H1 (cell line): Measurements from ENCODE around the gene STX18. TPM values are rescaled to one million over a fixed set of nuclear protein-coding genes. Genes with fewer than 3 reads are reported as not detected.

Experiments
- CHD7 ChIP-seq: fragments of 300-600 bp; sonication (generic); IDR thresholded peaks from 2 replicates; pipeline ENCODE4 v1.7.1; 2012; ENCODE audit warnings: low read length, moderate library complexity, mild to moderate bottlenecking, inconsistent platforms; ENCODE audit not compliant: insufficient replicate concordance
- EZH2 ChIP-seq: fragments of 200-600 bp; sonication (generic); IDR thresholded peaks from 2 replicates; pipeline ENCODE4 v1.7.1; 2012; ENCODE audit warnings: low read depth, mild to moderate bottlenecking, moderate library complexity, low read length, inconsistent platforms; ENCODE audit not compliant: severe bottlenecking
- SP4 ChIP-seq: IDR thresholded peaks from 2 replicates; pipeline ENCODE4 v1.6.1; 2012; ENCODE audit warnings: low read length, inconsistent platforms
- SUZ12 ChIP-seq: fragments of 200-600 bp; sonication (generic); IDR thresholded peaks from 2 replicates; pipeline ENCODE4 v1.6.1; 2012; ENCODE audit warnings: mild to moderate bottlenecking, inconsistent platforms, low read length, moderate library complexity, mixed read lengths
- polyA plus RNA-seq, 7 experiments: library from polyadenylated mRNA; depleted of rRNA in 3 of 7; stranded (reverse) in 5 of 7; unstranded in 2 of 7; fragments of >200 nt in 5 of 7; fragments of 200-250 nt in 2 of 7; gene quantifications; 1 replicate in 5 of 7; 2 replicates in 1 of 7; 4 replicates in 1 of 7; pipeline versions ENCODE4 v1.2.1 to v1.2.3, GENCODE V29; 2011 to 2013; ENCODE audit warnings: missing spikeins in 2 of 7, mixed read lengths in 2 of 7
- total RNA-seq: library from RNA; stranded (reverse); fragmentation: NEBNext Ultra II Directional; extraction: Animal tissue kit (Norgen Biotek cat#: 25700); gene quantifications from 2 replicates; pipeline ENCODE4 v1.2.1, GENCODE V29; 2021

The STX18 gene
- total and polyA plus RNA-seq, 2 of the 8 experiments (the other 6 are each of a cell fraction or from before 2014, with no cell fraction given): 14.6 to 18.3 TPM

GRCh38 chr4:4533461-4534169 lies 8.2 kb downstream of the STX18 start (continued):
- no peak for TF ChIP-seq CHD7
- no peak for TF ChIP-seq EZH2
- no peak for TF ChIP-seq SUZ12
- no peak for TF ChIP-seq SP4
